Mesenchymal stem cell (in vitro differentiated cells and primary cell): Measurements from ENCODE around the gene ALDH1A1.
"Not testable (repeated sequence)": the region's sequence is repeated elsewhere in the genome, so short reads cannot be mapped to it uniquely, and the experiment has no call there.

Source experiments
- DNase-seq: peaks from one replicate; pipeline ENCODE4 v3.0.0-alpha.2; 2013
- H2AFZ ChIP-seq: one replicate; pipeline ENCODE4 v1.6.1; 2013; ENCODE audit warnings: low read depth, mild to moderate bottlenecking, control low read depth, inconsistent platforms, low read length, moderate library complexity
- H2AK5ac ChIP-seq: 2 replicates; pipeline ENCODE4 v1.6.1; 2013; ENCODE audit warnings: low read length, moderate library complexity, mild to moderate bottlenecking, inconsistent platforms; ENCODE audit not compliant: severe bottlenecking
- H2BK120ac ChIP-seq: one replicate; pipeline ENCODE4 v1.6.1; 2013; ENCODE audit warnings: low read depth, mild to moderate bottlenecking, inconsistent platforms, low read length, moderate library complexity
- H2BK12ac ChIP-seq, 2 experiments: one replicate each; pipeline ENCODE4 v1.6.1; 2013; ENCODE audit warnings: inconsistent platforms in 2 of 2, low read length in 2 of 2, mild to moderate bottlenecking in 2 of 2, moderate library complexity in 2 of 2, control low read depth in 1 of 2
- H2BK15ac ChIP-seq: one replicate; pipeline ENCODE4 v1.6.1; 2013; ENCODE audit warnings: mild to moderate bottlenecking, low read depth, inconsistent platforms; ENCODE audit not compliant: poor library complexity, severe bottlenecking
- H2BK5ac ChIP-seq: 2 replicates; pipeline ENCODE4 v1.6.1; 2013; ENCODE audit warnings: low read depth, mild to moderate bottlenecking, low read length, control low read depth, inconsistent platforms; ENCODE audit not compliant: poor library complexity, severe bottlenecking
- H3K14ac ChIP-seq, 2 experiments: one replicate each; pipeline ENCODE4 v1.6.1; 2013; ENCODE audit warnings: inconsistent platforms in 2 of 2, low read length in 2 of 2, control low read depth in 1 of 2, mild to moderate bottlenecking in 1 of 2, moderate library complexity in 1 of 2
- H3K18ac ChIP-seq, 2 experiments: one replicate each; pipeline ENCODE4 v1.6.1; 2013; ENCODE audit warnings: inconsistent platforms in 2 of 2, low read length in 2 of 2, control low read depth in 1 of 2, low read depth in 1 of 2, mild to moderate bottlenecking in 1 of 2
- H3K23ac ChIP-seq, 2 experiments: one replicate each; pipeline ENCODE4 v1.6.1; 2013; ENCODE audit warnings: inconsistent platforms in 2 of 2, low read length in 2 of 2, mild to moderate bottlenecking in 2 of 2, moderate library complexity in 2 of 2, control low read depth in 1 of 2
- H3K27ac ChIP-seq: 2 replicates; pipeline ENCODE4 v1.5.1; 2013; ENCODE audit warnings: mild to moderate bottlenecking, moderate library complexity, low read length, control low read depth, inconsistent platforms; ENCODE audit not compliant: poor library complexity, severe bottlenecking
- H3K27me3 ChIP-seq, 2 experiments: 2 replicates each; pipeline versions ENCODE4 v1.6.1 to v1.7.0; 2013; ENCODE audit warnings: low read length in 2 of 2, mild to moderate bottlenecking in 2 of 2, moderate library complexity in 2 of 2, control low read depth in 1 of 2, inconsistent platforms in 1 of 2; ENCODE audit not compliant: control insufficient read depth in 1 of 2, insufficient read depth in 1 of 2
- H3K36me3 ChIP-seq, 2 experiments: 2 replicates each; pipeline versions ENCODE4 v1.6.1 to v1.7.0; 2013; ENCODE audit warnings: low read length in 2 of 2, control low read depth in 1 of 2, inconsistent platforms in 1 of 2, low read depth in 1 of 2, mild to moderate bottlenecking in 1 of 2; ENCODE audit not compliant: insufficient read depth in 2 of 2, control insufficient read depth in 1 of 2
- H3K4ac ChIP-seq, 2 experiments: one replicate each; pipeline ENCODE4 v1.6.1; 2013; ENCODE audit warnings: inconsistent platforms in 2 of 2, low read length in 2 of 2, mild to moderate bottlenecking in 2 of 2, moderate library complexity in 2 of 2, control low read depth in 1 of 2, low read depth in 1 of 2
- H3K4me1 ChIP-seq: 2 replicates; pipeline ENCODE4 v1.6.1; 2013; ENCODE audit warnings: low read depth, low read length, control low read depth; ENCODE audit not compliant: control insufficient read depth, insufficient read depth
- H3K4me2 ChIP-seq: 2 replicates; pipeline ENCODE4 v1.6.1; 2013; ENCODE audit warnings: low read length, mild to moderate bottlenecking, inconsistent platforms; ENCODE audit not compliant: poor library complexity, severe bottlenecking
- H3K4me3 ChIP-seq, 2 experiments: 2 replicates each; pipeline versions ENCODE4 v1.5.1 to v1.7.0; 2013; ENCODE audit warnings: low read length in 2 of 2, mild to moderate bottlenecking in 2 of 2, control low read depth in 1 of 2, low read depth in 1 of 2; ENCODE audit not compliant: insufficient read depth in 1 of 2
- H3K79me1 ChIP-seq: replicated peaks from 2 replicates; pipeline ENCODE4 v1.6.1; 2013; ENCODE audit warnings: mild to moderate bottlenecking, control low read depth, low read length, inconsistent platforms; ENCODE audit not compliant: poor library complexity, severe bottlenecking
- H3K9ac ChIP-seq: 2 replicates; pipeline ENCODE4 v1.7.0; 2013; ENCODE audit warnings: mild to moderate bottlenecking, low read length, moderate library complexity
- H3K9me3 ChIP-seq: 2 replicates; pipeline ENCODE4 v1.7.0; 2013; ENCODE audit warnings: mild to moderate bottlenecking, low read length; ENCODE audit not compliant: control insufficient read depth
- H4K8ac ChIP-seq: one replicate; pipeline ENCODE4 v1.6.1; 2013; ENCODE audit warnings: inconsistent platforms, mild to moderate bottlenecking, low read length, moderate library complexity
- H4K91ac ChIP-seq: one replicate; pipeline ENCODE4 v1.6.1; 2013; ENCODE audit warnings: mild to moderate bottlenecking, low read length, inconsistent platforms
- WGBS: methylation state at CpG from one replicate; pipeline ENCODE4 v1.1.7; 2013; ENCODE audit warnings: mixed read lengths; 5-methylcytosine and 5-hydroxymethylcytosine counted together

ALDH1A1 gene

GRCh38 chr9:72864327-72864726 is 88.5 kb downstream of the ALDH1A1 start:
- Histone ChIP-seq H3K4me2 (no peak overlapping the region), H2AFZ (no peak overlapping the region), H2BK120ac (no peak overlapping the region), H3K27ac (no peak overlapping the region), H4K91ac (no peak overlapping the region), H2BK15ac (no peak overlapping the region), H3K36me3 (no peaks in the 10 kb centered on the region), H2BK12ac (no peak overlapping the region), H3K14ac (no peak overlapping the region), H4K8ac (no peak overlapping the region), H3K79me1 (no peaks in the 10 kb centered on the region), H3K4me3 (no peak overlapping the region), H3K23ac (no peak overlapping the region), H3K9ac (no peak overlapping the region), H2BK5ac (no peak overlapping the region), H3K4me1 (no peaks in the 10 kb centered on the region), H3K9me3 (no peaks in the 10 kb centered on the region), H3K4ac (no peak overlapping the region), H2AK5ac (no peak overlapping the region), H3K27me3 (no peaks in the 10 kb centered on the region), H3K18ac (no peak overlapping the region)
- WGBS = no CpG with 5 or more reads among the region's 1 CpG
- peak; percentile 20 for DNase-seq

GRCh38 chr9:72863456-72864094 is 89.3 kb downstream of the ALDH1A1 start:
- DNase-seq = no peak
- no peaks in the 10 kb centered on the region for H3K36me3 ChIP-seq
- H3K23ac ChIP-seq = no peak overlapping the region
- H3K79me1 ChIP-seq = no peaks in the 10 kb centered on the region
- H3K9ac ChIP-seq = no peak overlapping the region
- H3K27me3 ChIP-seq = no peaks in the 10 kb centered on the region
- H2BK120ac ChIP-seq = no peak overlapping the region
- H2BK15ac ChIP-seq = no peak overlapping the region
- no peak overlapping the region for H3K4ac ChIP-seq
- no peaks in the 10 kb centered on the region for H3K4me1 ChIP-seq
- H2BK12ac ChIP-seq = no peak overlapping the region
- no peak overlapping the region for H2AFZ ChIP-seq
- H3K4me2 ChIP-seq = no peak overlapping the region
- no peaks in the 10 kb centered on the region for H3K9me3 ChIP-seq
- H2AK5ac ChIP-seq = no peak overlapping the region
- no peak overlapping the region for H4K91ac ChIP-seq
- H2BK5ac ChIP-seq = no peak overlapping the region
- no peak overlapping the region for H4K8ac ChIP-seq
- H3K18ac ChIP-seq = no peak overlapping the region
- H3K14ac ChIP-seq = no peak overlapping the region
- no peak overlapping the region for H3K4me3 ChIP-seq
- H3K27ac ChIP-seq = no peak overlapping the region
- 62% methylated on average over 3 of the region's 4 CpGs for WGBS

GRCh38 chr9:72862788-72863187 is 90.1 kb downstream of the ALDH1A1 start:
- not testable (repeated sequence) for H3K14ac ChIP-seq, H3K4me2 ChIP-seq, H4K8ac ChIP-seq, H3K18ac ChIP-seq, H2BK5ac ChIP-seq, H4K91ac ChIP-seq, DNase-seq, H2AK5ac ChIP-seq, H3K23ac ChIP-seq, H3K27me3 ChIP-seq, H3K4me3 ChIP-seq, H3K9me3 ChIP-seq, H3K4ac ChIP-seq, H2BK15ac ChIP-seq, H2AFZ ChIP-seq, H3K4me1 ChIP-seq, H2BK12ac ChIP-seq, H3K27ac ChIP-seq, H3K9ac ChIP-seq, H3K36me3 ChIP-seq, H3K79me1 ChIP-seq, H2BK120ac ChIP-seq
- WGBS = 100% methylated on average over 2 of the region's 7 CpGs

- peaks cover 4% of the 10 kb centered on the region for H3K4me1 ChIP-seq
- no peak overlapping the region for H4K91ac ChIP-seq
- no peak overlapping the region for H3K18ac ChIP-seq
- H3K27ac ChIP-seq = no peak overlapping the region
- no peak overlapping the region for H3K4me3 ChIP-seq
- H2AFZ ChIP-seq = no peak overlapping the region
- no peak overlapping the region for H3K4ac ChIP-seq
- no peaks in the 10 kb centered on the region for H3K79me1 ChIP-seq
- no peak overlapping the region for H3K14ac ChIP-seq
- no peak overlapping the region for H3K23ac ChIP-seq
- no peaks in the 10 kb centered on the region for H3K9me3 ChIP-seq
- 29% methylated on average over 4 of the region's 5 CpGs for WGBS
- H3K27me3 ChIP-seq = no peaks in the 10 kb centered on the region
- no peak overlapping the region for H2BK15ac ChIP-seq
- peak overlapping the region; percentile 25 for H3K9ac ChIP-seq
- no peak overlapping the region for H2BK120ac ChIP-seq
- H2BK12ac ChIP-seq = no peak overlapping the region
- no peak overlapping the region for H2AK5ac ChIP-seq
- no peaks in the 10 kb centered on the region for H3K36me3 ChIP-seq
- no peak overlapping the region for H2BK5ac ChIP-seq
- DNase-seq = peak; percentile 53
- H4K8ac ChIP-seq = peak overlapping the region; percentile 52
- no peak overlapping the region for H3K4me2 ChIP-seq
These were observed 94.6 kb downstream of the ALDH1A1 start for GRCh38 chr9:72858089-72858912.
